Measurements from ENCODE around the gene FXYD5.

Gene FXYD5

GRCh38 chr19:35214766-35215422, 60.4 kb downstream of the FXYD5 start:
- no peaks in the 10 kb centered on the region for H4K20me1 ChIP-seq (ENCODE audit: insufficient read depth, low read length)
- no peaks in the 10 kb centered on the region for H3K27me3 ChIP-seq (ENCODE audit: insufficient read depth, low read length)
- H3K4me2 ChIP-seq (ENCODE audit: low read length): peak overlapping the region; percentile 18; the same call in 1 of the 2 replicates
- no peak for TF ChIP-seq EZH2 (IDR thresholded peaks at IDR 0.05; ENCODE audit: borderline replicate concordance, low read length)
- no peak for TF ChIP-seq CTCF (IDR thresholded peaks at IDR 0.05; ENCODE audit: low read length)
- H3K9me3 ChIP-seq (ENCODE audit: low read length): peaks cover 6% of the 10 kb centered on the region; the same call in 1 of the 2 replicates
- H3K9me2 ChIP-seq (ENCODE audit: low read depth, low read length): no peaks in the 10 kb centered on the region
- no peak overlapping the region for H2AFZ ChIP-seq (ENCODE audit: low read length)
- H3K79me2 ChIP-seq (ENCODE audit: insufficient read depth, low read length): no peaks in the 10 kb centered on the region
- H3K36me3 ChIP-seq (ENCODE audit: insufficient read depth, low read length): no peaks in the 10 kb centered on the region; the same call in 1 of the 2 replicates
- no peaks in the 10 kb centered on the region for H3F3A ChIP-seq (ENCODE audit: insufficient read depth, low read length)
- H3K27ac ChIP-seq (ENCODE audit: low read depth, low read length, poor library complexity, severe bottlenecking): peak overlapping the region; percentile 99
- peak overlapping the region; percentile 38; the same call in 1 of the 2 replicates for H3K9ac ChIP-seq (ENCODE audit: low read length)
- no peak overlapping the region for H3K4me3 ChIP-seq (ENCODE audit: low read depth, low read length, poor library complexity, severe bottlenecking)
- H3K4me1 ChIP-seq (ENCODE audit: insufficient read depth, low read length, severe bottlenecking): peaks cover 72% of the 10 kb centered on the region

- Histone ChIP-seq H3K4me3 (ENCODE audit: low read depth, low read length, poor library complexity, severe bottlenecking) (no peak overlapping the region), H3K27ac (ENCODE audit: low read depth, low read length, poor library complexity, severe bottlenecking) (peak overlapping the region; percentile 99), H3K4me2 (ENCODE audit: low read length) (no peak overlapping the region)
Observed at GRCh38 chr19:35216016-35216832, 61.7 kb downstream of the FXYD5 start.

More at GRCh38 chr19:35216016-35216832, 61.7 kb downstream of the FXYD5 start:
- H4K20me1 ChIP-seq (ENCODE audit: insufficient read depth, low read length): no peaks in the 10 kb centered on the region
- H3K4me1 ChIP-seq (ENCODE audit: insufficient read depth, low read length, severe bottlenecking): peaks cover 59% of the 10 kb centered on the region
- no peak overlapping the region for H3K9ac ChIP-seq (ENCODE audit: low read length)
- no peak overlapping the region for H2AFZ ChIP-seq (ENCODE audit: low read length)
- no peaks in the 10 kb centered on the region for H3K79me2 ChIP-seq (ENCODE audit: insufficient read depth, low read length)
- peaks cover 6% of the 10 kb centered on the region; the same call in 1 of the 2 replicates for H3K9me3 ChIP-seq (ENCODE audit: low read length)
- no peak for TF ChIP-seq CTCF (IDR thresholded peaks at IDR 0.05; ENCODE audit: low read length)
- no peak for TF ChIP-seq EZH2 (IDR thresholded peaks at IDR 0.05; ENCODE audit: borderline replicate concordance, low read length)
- no peaks in the 10 kb centered on the region; the same call in 1 of the 2 replicates for H3K36me3 ChIP-seq (ENCODE audit: insufficient read depth, low read length)
- no peaks in the 10 kb centered on the region for H3K9me2 ChIP-seq (ENCODE audit: low read depth, low read length)
- no peaks in the 10 kb centered on the region for H3F3A ChIP-seq (ENCODE audit: insufficient read depth, low read length)
- H3K27me3 ChIP-seq (ENCODE audit: insufficient read depth, low read length): no peaks in the 10 kb centered on the region

All from OCI-LY1 (cell line).